Psoas muscle (tissue), 8 donors: ENCODE measurements around the gene GAS6. TPM values are rescaled to one million over a fixed set of nuclear protein-coding genes. Genes with fewer than 3 reads are reported as not detected.

Source experiments
- ATAC-seq, 4 donors: fragments of 200-7000 bp; cut with Tn5 transposase; one replicate each; pipeline ENCODE4 v1.9.1; 2020; ENCODE audit warnings: moderate library complexity in 3 of 4, mild to moderate bottlenecking in 2 of 4
- DNase-seq, 2 donors: peaks; one replicate each; pipeline ENCODE4 v3.0.0-alpha.2; 2020
- H3K27ac ChIP-seq: fragments of 200-600 bp; one replicate; pipeline ENCODE4 v1.8.0; 2022
- H3K27me3 ChIP-seq, 3 donors: fragments of 200-600 bp in 1 of 3; one replicate each; pipeline versions ENCODE4 v1.6.1 to v1.8.0; 2013 to 2022; ENCODE audit warnings: low read length in 2 of 3, mild to moderate bottlenecking in 2 of 3, moderate library complexity in 1 of 3; ENCODE audit not compliant: insufficient read depth in 3 of 3
- H3K36me3 ChIP-seq, 2 donors: fragments of 200-600 bp in 1 of 2; one replicate each; pipeline versions ENCODE4 v1.6.1 to v1.8.0; 2013 to 2022; ENCODE audit warnings: low read depth in 1 of 2, mild to moderate bottlenecking in 1 of 2, moderate library complexity in 1 of 2; ENCODE audit not compliant: insufficient read depth in 1 of 2
- H3K4me1 ChIP-seq: fragments of 200-600 bp; one replicate; pipeline ENCODE4 v1.8.0; 2022
- H3K4me3 ChIP-seq: fragments of 200-600 bp; one replicate; pipeline ENCODE4 v1.8.0; 2022; ENCODE audit warnings: mild to moderate bottlenecking
- H3K9me3 ChIP-seq: fragments of 200-600 bp; one replicate; pipeline ENCODE4 v1.8.0; 2022
- WGBS, 3 donors: extraction: QIAGEN DNeasy Blood & Tissue Kit; methylation state at CpG; one replicate each; pipeline versions ENCODE4 v1.1.6 to v1.1.7; 2013; 5-methylcytosine and 5-hydroxymethylcytosine counted together
- intact Hi-C, 2 donors: fragments of 100-400 bp; cut with DNase I; formaldehyde crosslinking; loops; one replicate each; pipeline versions ENCODE4 v1.11.0 to v1.14.2; 2022
- polyA plus RNA-seq, 3 donors: library from polyadenylated mRNA; stranded (reverse); fragments of 200-250 nt; gene quantifications; one replicate each; pipeline ENCODE4 v1.2.3, GENCODE V29; 2013
- total RNA-seq, 4 donors: library from RNA; stranded (reverse); fragmentation: NEBNext Ultra II Directional in 2 of 4; extraction: Animal tissue kit (Norgen Biotek cat#: 25700) in 2 of 4; gene quantifications; one replicate each; pipeline versions ENCODE4 v1.2.1 to v1.2.4, GENCODE V29; 2021 to 2023
- TF ChIP-seq, protein P1 (sequence below): fragments of 200-600 bp; IDR thresholded peaks from one replicate; pipeline ENCODE4 v1.8.0; 2022; ENCODE audit warnings: antibody characterized with exemption
- donor health status: healthy with polysubstance abuse.
- donor health status: DM: no; HTN: no; CAD: no; lungs with moderate emphysema.
- donor health status: Bipolar disorder and iron deficiency.
- donor health status: healthy.
- donor health status: DM: yes; HTN: yes; CAD: no.
- donor health status: DM: no; HTN: no; CAD: no.
- donor health status: DM: no; HTN: no; CAD: no.
- donor health status: DM: yes; HTN: yes; CAD: no.

GAS6 gene
- total and polyA plus RNA-seq, 7 donors: 51.6 to 103 (median 65.8) TPM

DNA sequence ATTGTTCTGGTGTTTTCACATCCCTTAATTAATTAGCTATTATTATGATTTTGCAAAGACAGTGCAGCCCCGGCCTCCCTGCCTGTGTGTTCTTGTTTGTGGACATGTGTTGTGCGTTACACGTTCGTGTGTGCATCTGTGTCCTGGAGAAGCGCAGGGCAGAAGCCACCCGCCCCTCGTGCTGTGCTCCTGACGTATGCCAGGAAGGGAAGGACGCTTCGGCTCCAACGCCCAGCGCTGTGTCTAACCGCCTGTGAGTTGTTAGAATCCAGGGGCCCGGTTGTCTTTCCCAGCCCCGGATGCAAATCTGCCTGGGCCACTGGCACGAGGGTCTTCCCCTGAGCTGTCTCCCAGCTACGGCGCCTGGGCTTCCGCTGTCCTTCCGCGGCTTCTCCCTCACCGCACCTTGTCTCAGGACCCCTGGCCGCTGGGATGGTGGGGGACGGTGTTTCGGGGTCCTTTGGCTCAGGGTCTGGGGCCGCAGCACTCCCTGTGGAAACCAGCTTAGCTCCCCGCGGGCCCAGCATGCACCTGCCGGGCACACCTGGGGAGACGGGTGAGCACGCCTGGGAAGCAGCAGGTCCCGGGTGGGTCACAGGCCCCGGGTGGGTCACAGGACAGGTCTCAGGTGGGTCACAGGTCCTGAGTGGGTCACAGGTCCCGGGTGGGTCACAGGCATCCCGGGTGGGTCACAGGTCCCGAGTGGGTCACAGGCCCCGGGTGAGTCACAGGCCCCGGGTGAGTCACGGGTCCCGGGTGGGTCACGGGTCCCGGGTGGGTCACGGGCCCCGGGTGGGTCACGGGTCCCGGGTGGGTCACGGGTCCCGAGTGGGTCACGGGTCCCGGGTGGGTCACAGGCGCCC lies 51.5 kb downstream of the GAS6 start:
- H3K27ac ChIP-seq: no peak overlapping the region
- intact Hi-C loops: no loop called here
- no peak for ATAC-seq
- H3K9me3 ChIP-seq: no peaks in the 10 kb centered on the region
- peak in 1 of 2 donors; percentile 13 for DNase-seq
- no peaks in the 10 kb centered on the region for H3K36me3 ChIP-seq
- TF ChIP-seq, protein P1, sequence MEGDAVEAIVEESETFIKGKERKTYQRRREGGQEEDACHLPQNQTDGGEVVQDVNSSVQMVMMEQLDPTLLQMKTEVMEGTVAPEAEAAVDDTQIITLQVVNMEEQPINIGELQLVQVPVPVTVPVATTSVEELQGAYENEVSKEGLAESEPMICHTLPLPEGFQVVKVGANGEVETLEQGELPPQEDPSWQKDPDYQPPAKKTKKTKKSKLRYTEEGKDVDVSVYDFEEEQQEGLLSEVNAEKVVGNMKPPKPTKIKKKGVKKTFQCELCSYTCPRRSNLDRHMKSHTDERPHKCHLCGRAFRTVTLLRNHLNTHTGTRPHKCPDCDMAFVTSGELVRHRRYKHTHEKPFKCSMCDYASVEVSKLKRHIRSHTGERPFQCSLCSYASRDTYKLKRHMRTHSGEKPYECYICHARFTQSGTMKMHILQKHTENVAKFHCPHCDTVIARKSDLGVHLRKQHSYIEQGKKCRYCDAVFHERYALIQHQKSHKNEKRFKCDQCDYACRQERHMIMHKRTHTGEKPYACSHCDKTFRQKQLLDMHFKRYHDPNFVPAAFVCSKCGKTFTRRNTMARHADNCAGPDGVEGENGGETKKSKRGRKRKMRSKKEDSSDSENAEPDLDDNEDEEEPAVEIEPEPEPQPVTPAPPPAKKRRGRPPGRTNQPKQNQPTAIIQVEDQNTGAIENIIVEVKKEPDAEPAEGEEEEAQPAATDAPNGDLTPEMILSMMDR: no peak
- H3K4me1 ChIP-seq: peaks cover 7% of the 10 kb centered on the region
- peaks cover 0 to 2% (median 0%) of the 10 kb centered on the region in 3 donors for H3K27me3 ChIP-seq
- no peak overlapping the region for H3K4me3 ChIP-seq
- WGBS, 3 donors: 86 to 89% (median 86%) methylated on average over 47 to 51 of the region's 51 CpGs

GRCh38 chr13:113811081-113811928 lies 52.6 kb downstream of the GAS6 start:
- H3K36me3 ChIP-seq: no peaks in the 10 kb centered on the region
- H3K27me3 ChIP-seq: peaks cover 0 to 2% (median 0%) of the 10 kb centered on the region in 3 donors
- no peak overlapping the region for H3K4me3 ChIP-seq
- intact Hi-C loops: no loop called here
- ATAC-seq: no peak
- WGBS, 3 donors: 86 to 91% (median 90%) methylated on average over 24 to 30 of the region's 30 CpGs
- DNase-seq: peak in 1 of 2 donors; percentile 7
- H3K9me3 ChIP-seq: no peaks in the 10 kb centered on the region
- no peak overlapping the region for H3K27ac ChIP-seq
- peaks cover under 1% of the 10 kb centered on the region for H3K4me1 ChIP-seq
- TF ChIP-seq, protein P1: no peak

DNA sequence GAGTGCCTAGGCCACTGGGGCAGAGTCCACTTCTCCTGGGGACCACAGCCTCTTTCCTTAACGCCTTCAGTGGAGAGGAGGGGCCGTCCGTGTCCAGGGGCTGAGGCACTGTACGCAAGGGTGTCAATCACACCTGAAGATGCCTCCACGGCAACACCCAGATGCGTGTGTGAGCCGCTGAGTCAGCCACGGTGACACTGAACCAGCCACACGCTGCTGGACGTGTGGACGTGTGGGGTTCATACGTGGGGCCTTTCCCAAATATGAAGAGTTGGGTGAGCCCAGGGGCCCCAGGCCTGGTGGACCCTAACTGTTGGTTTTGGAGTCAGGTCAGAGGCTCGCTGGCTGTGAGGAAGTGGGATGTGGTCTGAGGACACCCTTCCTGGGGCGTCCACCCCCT lies 53.2 kb downstream of the GAS6 start:
- Histone ChIP-seq H3K4me3 (no peak overlapping the region), H3K9me3 (no peaks in the 10 kb centered on the region), H3K36me3 (no peaks in the 10 kb centered on the region), H3K27me3 (peaks cover 0 to 2% (median 0%) of the 10 kb centered on the region in 3 donors), H3K27ac (no peak overlapping the region), H3K4me1 (no peaks in the 10 kb centered on the region)
- ATAC-seq: no peak
- DNase-seq: peak in 1 of 2 donors; percentile 6
- intact Hi-C loops: no loop called here
- 90 to 93% (median 91%) methylated on average over 14 of the region's 14 CpGs for WGBS, 3 donors
- TF ChIP-seq, protein P1: no peak

GRCh38 chr13:113809934-113810333 lies 53.9 kb downstream of the GAS6 start:
- TF ChIP-seq, protein P1: no peak
- DNase-seq (peak in 1 of 2 donors; percentile 3), ATAC-seq (no peak)
- no peaks in the 10 kb centered on the region for H3K9me3 ChIP-seq
- H3K36me3 ChIP-seq: no peaks in the 10 kb centered on the region
- no peak overlapping the region for H3K27ac ChIP-seq
- intact Hi-C loops: no loop called here
- WGBS, 3 donors: 37 to 50% (median 47%) methylated on average over 2 of the region's 2 CpGs
- H3K27me3 ChIP-seq: peaks cover 0 to 2% (median 0%) of the 10 kb centered on the region in 3 donors
- H3K4me1 ChIP-seq: no peaks in the 10 kb centered on the region
- no peak overlapping the region for H3K4me3 ChIP-seq
